GM23248 (cell line): ENCODE results near the gene ANO1.

ENCODE experiments used
- EZH2 ChIP-seq: fragments of 200-600 bp; sonication (generic); IDR thresholded peaks from 2 replicates; pipeline ENCODE4 v1.6.1; 2018; ENCODE audit warnings: antibody characterized with exemption, mild to moderate bottlenecking; ENCODE audit not compliant: insufficient read depth, poor library complexity, severe bottlenecking
- EZH2phosphoT487 ChIP-seq: fragments of 200-600 bp; sonication (generic); IDR thresholded peaks from 2 replicates; pipeline ENCODE4 v1.6.1; 2018; ENCODE audit warnings: antibody characterized with exemption, moderate library complexity, mild to moderate bottlenecking, low read depth; ENCODE audit not compliant: insufficient read depth

- TF ChIP-seq EZH2: no peak
- TF ChIP-seq EZH2phosphoT487: no peak
Measured at GRCh38 chr11:70078781-70079616, 882 bp downstream of the ANO1 start.
